Activated T-helper 1 cell treated with Interleukin-2 at 50 U/mL for 16 hours (primary cell): ENCODE data around the gene MRPL28.
A peak's percentile ranks its signal among the peaks of the same experiment; 100 is the strongest.
"Not testable (repeated sequence)": the region's sequence is repeated elsewhere in the genome, so short reads cannot be mapped to it uniquely, and the experiment has no call there.

Experiments
- DNase-seq: peaks from one replicate; pipeline ENCODE4 v3.0.0-alpha.2; 2020; ENCODE audit warnings: low read depth

MRPL28 gene

GRCh38 chr16:389352-389751, 19.0 kb upstream of the MRPL28 start:
- no peak for DNase-seq

- DNase-seq = not testable (repeated sequence)
Measured at GRCh38 chr16:387761-388666, 17.7 kb upstream of the MRPL28 start.

GRCh38 chr16:386641-387156, 16.4 kb upstream of the MRPL28 start:
- no peak for DNase-seq

GRCh38 chr16:383326-384051, 13.2 kb upstream of the MRPL28 start:
- DNase-seq = no peak

- peak; percentile 58 for DNase-seq
Measured at GRCh38 chr16:381789-382717, 11.7 kb upstream of the MRPL28 start, which contains the start of gene PGAP6. PGAP6 (minus strand) TSS chr16:381978; CDS start chr16:381821, 157 bp downstream.

- no peak for DNase-seq
Measured at GRCh38 chr16:381012-381788, 10.9 kb upstream of the MRPL28 start.

- DNase-seq = no peak
Measured at GRCh38 chr16:380762-381011, 10.3 kb upstream of the MRPL28 start.

GRCh38 chr16:379961-380761, 9.8 kb upstream of the MRPL28 start:
- DNase-seq = no peak

GRCh38 chr16:379183-379960, 9.0 kb upstream of the MRPL28 start:
- DNase-seq = no peak

GRCh38 chr16:378821-379182, 8.5 kb upstream of the MRPL28 start:
- no peak for DNase-seq

- DNase-seq = not testable (repeated sequence)
Measured at GRCh38 chr16:378113-378820, 7.9 kb upstream of the MRPL28 start.

- DNase-seq = no peak
Measured at GRCh38 chr16:377419-377951, 7.1 kb upstream of the MRPL28 start.

- DNase-seq = no peak
Measured at GRCh38 chr16:376817-377418, 6.6 kb upstream of the MRPL28 start.

- DNase-seq = no peak
Measured at GRCh38 chr16:375927-376816, 5.8 kb upstream of the MRPL28 start.

- DNase-seq = no peak
Measured at GRCh38 chr16:375212-375611, 4.9 kb upstream of the MRPL28 start.

GRCh38 chr16:374616-374926, 4.2 kb upstream of the MRPL28 start:
- DNase-seq = no peak

- no peak for DNase-seq
Measured at GRCh38 chr16:373848-374615, 3.7 kb upstream of the MRPL28 start.
